Stimulated activated CD4-positive, alpha-beta T cell treated with anti-CD3 and anti-CD28 coated beads, Interleukin-4, amount 100 ng/mL, for 48 hours (primary cell): ENCODE measurements around the gene CAMK1.

ENCODE experiments used
- DNase-seq, 2 donors: peaks; one replicate each; pipeline ENCODE4 v3.0.0-alpha.2; 2020; ENCODE audit warnings: low read depth in 2 of 2

The CAMK1 gene

DNA sequence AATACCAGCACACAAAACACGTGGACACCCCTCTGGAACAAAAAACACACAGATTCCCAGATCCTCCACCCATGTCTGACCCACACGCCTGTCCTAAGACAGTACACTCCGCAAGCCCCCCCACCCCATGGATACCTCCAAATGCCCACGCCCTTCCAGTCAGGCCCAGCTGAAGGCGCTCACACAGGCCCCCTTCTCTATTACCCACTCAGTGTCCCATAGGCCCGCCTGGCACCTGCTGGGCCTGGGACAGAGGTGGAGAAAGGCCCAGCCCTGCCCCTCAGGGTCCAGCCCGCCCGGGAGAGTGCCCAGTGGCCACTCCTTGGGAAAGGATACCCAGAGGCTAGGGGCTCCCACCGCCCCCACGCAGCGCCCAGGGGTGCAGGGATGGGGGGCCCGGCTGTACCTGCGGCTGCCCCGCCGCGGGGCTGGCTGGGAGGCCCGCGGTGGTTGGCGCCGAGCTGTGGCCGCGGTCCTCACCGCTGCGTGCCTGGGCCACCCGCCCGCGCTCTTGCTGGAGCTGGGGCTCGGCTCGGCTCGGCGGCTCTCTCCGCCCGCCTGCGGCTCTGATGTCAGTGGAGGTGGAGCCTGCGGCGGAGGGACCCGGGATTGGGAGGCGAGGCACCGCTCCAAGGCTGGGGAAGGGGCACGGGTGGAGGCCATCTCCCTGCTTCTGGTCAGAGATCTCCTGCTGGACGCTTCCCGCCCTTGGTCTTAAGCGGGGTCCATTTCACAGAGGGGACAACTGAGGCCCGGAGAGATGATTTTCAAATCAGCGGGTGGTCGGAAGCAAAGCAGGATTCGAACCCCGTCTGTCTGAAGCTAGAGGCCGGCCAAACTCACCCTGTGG, at the start of gene CAMK1:
Gene CAMK1 (minus strand): TSS at position 522 of the 850 bp plus-strand sequence. CDS start 2,198 bp downstream, outside the sequence.
- DNase-seq: peak; percentile 68 to 72

DNA sequence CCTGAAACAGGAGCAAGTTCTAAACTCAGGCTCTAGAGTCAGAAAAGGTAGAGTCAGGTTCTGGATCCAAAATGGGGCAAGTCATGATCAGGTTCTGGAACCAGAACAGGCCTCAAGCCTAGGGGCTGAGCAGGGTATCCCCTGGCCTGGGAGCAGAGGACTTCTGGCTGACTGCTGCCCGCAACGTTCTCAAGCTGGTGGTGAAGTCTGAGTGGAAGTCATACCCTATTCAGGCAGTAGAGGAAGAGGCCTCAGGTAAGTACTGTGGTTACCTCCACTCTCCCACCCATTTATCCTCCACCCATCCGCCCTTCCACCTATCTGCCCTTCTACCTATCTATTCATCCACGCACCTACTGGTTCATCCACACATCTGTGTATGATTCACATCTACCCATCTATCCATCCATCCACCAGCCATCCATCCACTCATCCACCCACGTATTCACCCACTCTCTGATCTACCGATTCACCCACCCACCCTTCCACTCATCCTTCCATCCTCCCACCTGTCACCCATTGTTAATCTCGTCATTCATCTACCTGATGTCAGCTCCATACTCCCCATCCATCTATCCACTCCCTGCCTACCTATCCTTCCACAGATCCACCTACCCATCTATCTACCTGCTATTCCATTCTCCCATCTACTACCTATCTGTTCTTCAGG, 49.1 kb upstream of the CAMK1 start:
- no peak for DNase-seq

DNA sequence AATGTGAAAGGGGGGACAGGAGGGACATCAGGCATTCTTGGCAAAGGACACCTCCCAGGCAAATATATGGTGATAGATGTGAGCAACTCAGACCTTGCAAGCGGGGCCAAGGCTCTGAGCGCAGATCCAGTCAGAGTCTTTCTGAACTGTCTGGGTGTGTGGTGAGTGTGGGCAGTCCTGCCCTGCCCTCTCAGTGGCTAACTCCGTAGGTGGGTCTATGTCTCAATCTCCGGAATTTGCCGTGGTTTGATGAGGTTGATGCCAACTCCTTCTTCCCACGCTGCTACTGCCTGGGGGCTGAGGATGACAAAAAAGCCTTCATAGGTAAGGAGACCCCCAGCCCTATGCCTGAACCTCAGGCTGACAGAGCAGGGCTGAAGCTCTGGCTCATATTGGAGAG, 47.7 kb upstream of the CAMK1 start:
- no peak for DNase-seq

DNA sequence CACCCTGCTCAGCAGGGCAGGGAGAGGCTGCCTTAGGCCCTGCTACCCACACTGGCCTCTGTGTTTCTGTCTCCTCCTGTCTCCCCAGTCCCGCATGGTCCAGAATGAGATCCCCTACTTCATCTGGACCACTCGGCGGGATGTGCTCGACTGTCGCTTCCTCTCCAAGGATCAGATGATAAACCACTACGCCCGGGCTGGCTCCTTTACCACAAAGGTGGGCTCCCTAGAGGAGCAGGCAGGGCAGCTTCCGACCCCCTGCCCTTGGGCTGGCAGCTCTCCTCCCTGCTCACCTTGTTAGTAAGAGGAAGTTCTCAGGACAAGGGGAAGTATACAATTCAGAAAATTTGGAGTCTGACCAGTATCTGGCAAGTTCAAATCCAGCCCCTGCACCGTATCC, 46.2 kb upstream of the CAMK1 start:
- DNase-seq: no peak

DNA sequence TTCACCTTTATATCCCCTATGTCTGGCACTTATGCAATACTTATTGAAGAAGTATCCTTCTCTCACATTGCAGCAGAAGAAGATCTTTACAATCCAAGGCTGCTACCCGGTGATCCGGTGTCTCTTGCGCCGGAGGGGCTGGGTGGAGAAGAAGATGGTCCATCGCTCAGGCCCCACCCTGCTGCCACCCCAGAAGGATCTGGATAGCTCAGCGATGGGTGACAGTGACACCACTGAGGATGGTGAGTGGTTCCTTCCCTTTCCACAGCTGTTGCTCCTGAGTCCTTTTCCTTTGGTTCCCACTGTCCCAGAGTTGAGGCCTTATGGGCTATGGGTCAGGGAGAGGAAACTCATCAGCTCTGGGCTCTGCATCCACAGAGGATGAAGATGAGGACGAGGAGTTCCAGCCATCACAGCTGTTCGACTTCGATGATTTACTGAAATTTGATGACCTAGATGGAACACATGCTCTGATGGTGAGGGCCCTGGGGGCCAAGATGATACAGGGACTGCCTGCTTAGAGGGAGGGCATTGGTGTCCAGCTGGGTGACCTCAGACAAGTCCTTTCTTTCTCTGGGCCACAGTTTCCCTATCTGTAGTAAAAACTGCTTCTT, 43.2 kb upstream of the CAMK1 start:
- no peak for DNase-seq

DNA sequence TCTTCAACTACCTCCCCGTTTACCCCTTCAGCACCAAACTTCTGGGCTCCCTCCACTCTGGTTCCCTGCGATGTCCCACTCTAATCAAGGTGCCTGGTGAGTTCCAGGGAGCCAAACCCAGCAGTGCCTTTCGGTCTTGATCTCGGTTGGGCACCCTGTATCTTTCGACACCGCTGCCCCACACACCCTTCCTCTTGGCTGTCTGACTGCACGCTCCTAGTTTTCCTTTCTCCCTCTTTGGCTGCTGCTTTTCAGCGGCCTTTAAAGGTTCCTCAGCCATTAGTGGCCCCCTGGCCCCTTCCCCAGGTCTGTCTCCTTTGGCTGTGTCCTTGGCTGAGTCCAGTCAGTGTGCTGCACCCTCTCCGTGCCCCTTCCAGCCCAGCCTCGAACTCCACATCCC, 41.1 kb upstream of the CAMK1 start:
- DNase-seq: no peak

DNA sequence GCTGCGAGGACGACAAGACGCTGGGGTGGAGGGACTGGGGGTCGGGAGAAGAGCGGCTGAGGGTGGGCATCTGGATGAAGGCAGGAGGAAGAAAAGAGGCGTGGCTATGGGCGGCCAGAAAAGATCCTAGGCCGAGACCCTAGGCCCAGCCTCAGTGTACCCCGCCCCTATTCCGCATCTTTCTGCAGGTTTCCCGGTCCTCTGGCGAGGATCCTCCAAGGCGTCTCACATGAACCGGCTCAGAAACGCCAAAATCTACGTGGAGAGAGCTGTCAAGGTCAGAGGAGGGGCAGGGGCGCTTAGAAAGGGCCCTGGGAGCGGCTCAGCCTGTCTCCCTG, 40.7 kb upstream of the CAMK1 start:
- DNase-seq: no peak

DNA sequence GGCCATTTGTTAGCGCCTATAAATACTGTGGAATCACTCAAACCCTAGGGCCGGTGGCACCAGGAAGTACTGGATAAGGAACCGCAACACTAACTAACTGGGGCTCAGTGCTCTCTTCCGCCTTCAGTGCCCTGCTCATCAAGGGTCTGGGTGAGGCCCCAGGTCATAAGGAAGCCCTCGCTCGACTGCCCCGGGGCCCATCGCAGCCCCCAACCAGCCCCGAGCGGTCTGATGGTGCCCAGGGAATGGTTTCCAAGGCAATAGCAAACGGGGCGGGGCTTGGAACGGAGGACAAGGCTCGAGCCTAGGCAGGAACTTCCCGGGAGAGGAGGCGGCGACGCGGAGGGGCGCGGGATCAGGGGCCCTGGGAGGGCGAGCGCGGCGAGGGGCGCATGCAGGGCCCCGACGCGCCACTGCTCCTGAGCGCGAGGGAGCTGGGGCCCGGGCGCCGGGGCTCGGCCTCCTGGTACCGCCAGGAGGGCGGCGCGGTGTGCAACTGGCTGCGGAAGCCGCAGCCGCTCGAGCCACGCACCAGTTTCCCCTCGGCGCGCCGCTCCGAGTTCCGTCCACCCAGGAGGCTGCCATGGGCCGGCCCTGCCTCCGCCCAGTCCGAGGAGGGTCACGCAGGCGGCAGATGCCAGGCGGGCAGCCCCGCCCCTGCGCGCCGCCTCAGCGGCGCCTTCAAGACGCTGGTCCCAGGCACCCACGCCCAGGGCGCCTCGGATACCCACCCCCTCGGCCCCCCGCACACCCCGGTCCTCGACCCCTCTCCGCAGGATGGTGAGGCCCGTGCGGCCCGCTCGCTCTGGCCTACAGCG, 40.1 kb upstream of the CAMK1 start, which contains the start of gene TTLL3:
Gene TTLL3 (plus strand): TSS at position 648 of the 818 bp plus-strand sequence. CDS start 400 bp downstream, outside the sequence.
- no peak for DNase-seq

DNA sequence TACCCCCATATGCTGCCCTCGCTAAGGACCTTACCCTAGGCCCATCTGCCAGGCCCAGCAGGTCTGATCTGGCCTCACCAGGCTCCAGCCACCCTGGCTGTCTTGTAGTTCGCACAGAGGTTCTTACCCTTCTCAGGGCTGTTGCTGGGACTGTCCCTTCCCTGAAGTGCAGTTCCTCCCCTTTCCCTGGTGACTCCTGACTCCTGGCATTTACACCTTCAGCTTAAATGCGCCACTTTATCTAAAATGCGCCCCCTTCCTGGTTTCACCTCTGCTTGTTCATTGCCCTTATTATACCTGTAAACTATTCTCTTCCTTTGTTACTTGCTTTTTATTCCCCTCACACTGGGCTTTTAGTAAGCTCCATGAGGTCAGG, 39.5 kb upstream of the CAMK1 start:
- DNase-seq: no peak

DNA sequence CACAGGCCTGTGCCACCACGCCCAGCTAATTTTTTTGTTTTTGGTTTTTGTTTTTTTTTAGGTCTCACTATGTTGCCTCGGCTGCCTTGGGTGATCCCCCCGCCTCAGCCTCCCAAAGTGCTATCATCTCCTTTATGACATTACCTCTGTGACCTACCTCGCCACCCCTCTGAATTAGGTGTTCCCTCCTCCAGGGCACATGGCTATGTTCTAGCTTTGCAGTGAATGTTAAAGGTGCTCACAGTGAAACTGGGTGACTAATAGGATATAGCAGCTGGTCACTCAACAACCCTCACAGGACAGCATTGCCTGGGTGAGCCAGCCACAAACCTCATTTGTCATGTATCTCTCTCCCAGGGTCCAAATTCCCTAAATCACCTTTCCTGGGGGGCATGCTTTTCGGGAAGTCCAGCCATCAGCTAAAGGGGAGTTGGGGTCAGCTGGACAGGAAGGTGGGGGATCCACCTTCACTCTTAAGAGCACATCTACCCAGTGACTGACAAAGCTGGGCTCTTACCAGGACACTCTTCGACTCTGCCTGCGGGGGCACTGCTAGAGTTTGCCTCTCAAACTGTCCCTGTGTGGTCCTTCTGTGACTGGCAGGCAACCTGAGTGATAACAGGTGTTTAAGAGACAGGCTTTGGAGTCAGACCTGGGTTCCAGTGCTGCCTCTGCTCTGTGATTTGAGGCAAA, 38.7 kb upstream of the CAMK1 start:
- DNase-seq: peak in 1 of 2 donors; percentile 35

DNA sequence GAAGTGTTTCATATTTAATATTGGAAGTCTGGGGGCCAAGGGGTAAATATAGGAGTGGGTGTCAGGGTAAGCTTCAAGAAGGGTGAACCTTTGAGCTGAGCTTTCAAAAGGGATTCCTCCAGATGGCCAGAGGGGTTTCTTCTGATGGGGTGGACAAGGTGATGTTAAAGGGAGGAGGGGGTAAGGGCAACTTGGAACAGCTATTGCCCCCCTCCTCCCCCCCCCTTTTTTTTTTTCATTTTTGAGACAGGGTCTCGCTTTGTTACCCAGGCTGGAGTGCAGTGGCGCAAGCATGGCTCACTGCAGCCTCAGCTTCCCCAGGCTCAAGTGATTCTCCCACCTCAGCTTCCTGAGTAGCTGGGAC, 38.2 kb upstream of the CAMK1 start:
- DNase-seq: no peak

DNA sequence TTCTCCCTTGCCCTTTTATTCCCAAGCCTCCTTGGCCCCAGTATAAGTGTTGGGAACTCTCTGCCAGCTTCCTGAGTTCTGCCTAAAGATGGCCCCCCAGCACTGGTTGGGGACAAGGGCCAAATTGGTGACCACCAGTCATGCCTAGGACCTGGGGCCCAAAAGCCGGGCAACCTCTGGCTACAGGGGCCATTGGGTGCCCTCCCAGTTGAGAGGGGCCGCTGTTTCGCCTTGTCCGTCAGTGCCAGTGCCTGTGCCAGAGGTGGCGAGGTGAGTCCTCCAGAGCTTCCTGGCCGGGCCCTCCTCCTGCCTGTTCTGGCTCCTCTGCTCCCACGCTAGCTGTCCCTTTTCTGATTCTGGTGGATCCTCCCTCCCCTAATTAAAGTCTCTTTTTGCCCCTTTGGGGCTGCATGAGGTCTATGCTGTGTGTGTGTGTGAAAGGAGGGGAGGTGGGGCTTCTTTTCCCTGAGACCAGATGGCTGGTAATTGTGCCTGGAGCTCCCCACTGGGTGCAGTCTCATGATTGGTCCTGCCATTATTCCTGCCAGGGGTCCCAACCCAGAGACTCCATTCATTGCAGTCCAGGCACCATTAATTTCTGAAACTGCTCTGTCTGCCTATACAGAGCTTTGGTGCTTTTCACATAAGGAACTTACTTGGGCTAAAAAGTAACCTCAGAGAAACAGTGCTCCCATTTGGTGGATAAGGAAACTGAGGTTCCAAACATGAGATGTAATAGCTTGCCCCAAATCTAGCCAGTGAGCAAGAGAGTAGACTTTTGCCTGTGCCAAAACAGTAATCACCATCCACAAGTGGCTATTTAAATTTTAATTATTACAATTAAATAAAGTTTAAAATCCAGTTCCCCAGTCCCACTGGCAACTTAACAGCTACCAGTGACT, 37.2 kb upstream of the CAMK1 start:
- DNase-seq: no peak

DNA sequence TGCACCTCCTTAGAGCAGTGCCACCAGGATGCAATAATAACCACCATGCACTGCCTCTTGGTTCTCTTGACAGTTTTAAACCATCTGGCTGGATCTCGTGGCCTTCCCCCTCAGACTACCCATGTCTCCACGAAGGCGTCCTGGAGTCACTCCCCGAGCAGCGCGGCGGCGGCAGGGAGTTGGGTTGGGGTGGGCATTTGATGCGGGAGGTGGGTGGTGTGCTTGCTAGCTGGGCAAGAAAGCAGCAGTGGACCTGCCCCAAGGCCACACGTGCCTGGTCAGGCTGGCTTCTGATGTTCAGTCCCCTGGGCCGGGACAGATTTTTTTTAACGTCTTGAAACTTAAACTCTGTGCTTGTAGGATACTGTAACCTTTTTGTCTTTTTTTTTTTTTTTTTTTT, 36.4 kb upstream of the CAMK1 start:
- no peak for DNase-seq

DNA sequence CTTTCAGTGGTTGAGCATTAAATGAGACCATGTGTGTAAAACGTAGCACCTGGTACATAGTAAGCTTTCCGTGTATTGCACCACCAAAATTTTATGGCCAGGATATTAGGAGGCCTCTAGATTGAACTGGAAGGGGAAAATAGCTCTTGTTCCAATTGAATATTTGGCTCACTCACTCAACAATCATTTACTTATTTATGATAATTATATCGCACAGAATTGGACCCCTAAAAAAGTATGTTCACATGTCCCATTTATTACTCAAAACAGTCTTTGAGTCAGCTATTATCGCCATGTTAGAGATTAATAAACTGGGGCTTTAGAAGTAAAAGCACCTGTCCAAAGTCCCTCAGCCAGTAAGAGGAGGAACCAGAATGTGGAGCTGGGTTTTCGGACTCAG, 35.2 kb upstream of the CAMK1 start:
- no peak for DNase-seq

DNA sequence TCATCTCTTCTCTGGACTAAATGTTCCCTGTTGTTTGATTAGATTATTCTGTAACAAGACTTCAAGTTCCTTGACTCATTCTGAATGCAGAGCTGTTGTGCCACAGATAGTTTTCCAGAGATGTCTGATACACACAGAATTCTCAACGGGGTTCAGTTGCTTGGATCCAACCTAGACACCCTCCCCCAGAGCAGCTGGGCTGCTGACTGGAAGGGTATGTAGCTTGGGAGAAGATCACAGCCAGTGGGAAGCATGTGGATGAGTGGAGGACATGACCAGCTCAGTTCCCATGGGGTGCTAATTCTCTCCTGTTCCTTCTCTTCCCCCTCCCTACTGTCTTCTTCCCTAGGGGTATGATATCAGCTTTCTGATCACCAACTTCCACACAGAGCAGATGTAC, 33.7 kb upstream of the CAMK1 start:
- DNase-seq: no peak

DNA sequence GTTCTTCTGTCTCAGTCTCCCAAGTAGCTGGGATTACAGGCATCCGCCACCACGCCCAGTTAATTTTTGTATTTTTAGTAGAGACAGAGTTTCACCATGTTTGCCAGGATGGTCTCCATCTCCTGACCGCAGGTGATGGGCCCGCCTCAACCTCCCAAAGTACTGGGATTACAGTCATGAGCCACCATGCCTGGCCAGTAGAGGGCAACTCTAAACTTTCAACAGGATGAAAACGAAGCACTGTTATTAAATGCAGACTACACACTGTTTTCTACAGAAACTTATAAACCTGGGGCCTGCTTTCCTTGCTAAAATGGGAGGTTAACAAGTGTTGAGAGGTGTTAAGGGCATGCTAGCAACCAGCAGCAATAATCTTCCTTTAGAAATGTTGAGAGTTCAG, 30.8 kb upstream of the CAMK1 start:
- no peak for DNase-seq

DNA sequence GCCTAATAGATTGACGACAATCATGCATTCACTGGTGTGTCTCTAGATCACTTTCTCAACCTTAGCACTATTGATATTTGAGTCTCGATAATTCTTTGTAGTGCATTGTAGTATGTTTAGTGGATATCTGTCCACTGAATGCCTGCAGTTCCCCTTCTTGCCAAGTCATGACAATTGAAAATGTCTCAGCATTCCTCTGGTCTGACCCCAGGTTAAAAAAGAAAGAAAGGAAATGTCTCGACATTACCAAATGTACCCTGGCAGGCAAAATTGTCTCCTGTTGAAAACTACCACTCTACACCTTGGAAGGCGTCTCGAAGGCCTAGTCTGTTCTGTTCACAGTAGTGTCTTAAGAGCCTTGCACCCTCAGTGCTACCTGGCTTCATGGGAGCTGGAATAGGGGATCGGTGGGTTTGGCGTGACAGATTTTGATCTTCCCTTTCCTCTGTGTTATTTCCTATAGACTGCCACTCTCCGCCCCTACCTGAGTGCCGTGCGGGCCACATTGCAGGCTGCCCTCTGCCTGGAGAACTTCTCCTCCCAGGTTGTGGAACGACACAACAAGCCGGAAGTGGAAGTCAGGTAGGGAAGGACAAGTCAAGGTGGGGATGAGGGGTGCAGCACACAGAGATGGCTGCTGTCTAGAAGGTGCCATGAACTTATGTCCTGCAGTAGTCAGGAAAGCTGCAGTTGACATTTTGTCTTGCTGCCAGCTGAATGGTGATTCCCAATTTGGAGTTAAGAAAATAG, 27.6 kb upstream of the CAMK1 start:
- DNase-seq: no peak

DNA sequence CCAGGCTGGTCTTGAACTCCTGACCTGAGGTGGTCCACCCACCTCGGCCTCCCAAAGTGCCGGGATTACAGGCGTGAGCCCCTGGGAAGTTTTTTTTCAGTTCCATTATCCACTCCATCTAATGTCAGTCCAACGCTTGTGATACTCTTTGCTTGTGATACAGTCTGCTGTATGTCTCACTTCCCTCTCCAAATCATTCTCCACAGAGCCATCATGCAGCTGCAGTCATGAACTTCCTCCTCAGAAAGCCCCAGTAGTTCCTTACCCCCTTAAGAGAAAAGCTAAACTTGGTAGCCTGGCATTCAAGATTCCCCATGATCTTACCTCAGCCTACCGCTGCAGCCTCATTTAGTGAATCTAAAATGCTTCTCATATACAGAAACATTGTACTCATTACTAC, 25.5 kb upstream of the CAMK1 start:
- DNase-seq: no peak

DNA sequence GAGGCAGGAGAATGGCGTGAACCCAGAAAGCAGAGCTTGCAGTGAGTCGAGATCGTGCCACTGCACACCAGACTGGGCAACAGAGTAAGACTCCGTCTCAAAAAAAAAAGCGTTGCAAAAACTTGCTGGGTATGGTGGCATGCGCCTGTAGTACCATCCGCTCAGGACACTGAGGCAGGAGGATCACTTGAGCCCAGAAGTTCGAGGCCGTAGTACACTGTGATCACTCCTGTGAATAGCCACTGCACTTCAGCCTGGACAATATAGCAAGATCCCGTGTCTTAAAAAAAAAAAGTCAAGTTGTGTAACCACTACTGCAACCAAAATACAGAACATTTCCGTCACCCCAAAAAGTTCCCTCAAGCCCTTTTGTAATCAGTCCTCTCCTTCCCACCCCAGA, 24.7 kb upstream of the CAMK1 start:
- DNase-seq: no peak
